ENCODE measurements around the gene CD300LD.

- TF ChIP-seq CTCF (IDR thresholded peaks at IDR 0.05; ENCODE audit: poor library complexity, severe bottlenecking) (no peak), TAF1 (IDR thresholded peaks at IDR 0.05; ENCODE audit: low read depth) (no peak), SMC3 (conservative IDR thresholded peaks at IDR 0.05; ENCODE audit: poor library complexity) (no peak)
These were observed 22.8 kb downstream of the CD300LD start for GRCh38 chr17:74569020-74570003.
